Measurements from ENCODE around the gene STXBP4. TPM values are rescaled to one million over a fixed set of nuclear protein-coding genes. Genes with fewer than 3 reads are reported as not detected.

The STXBP4 gene
- total RNA-seq, 1 donor from 2014 or later = 4.9 TPM

GRCh38 chr17:55093353-55093752 lies 124.8 kb downstream of the STXBP4 start:
- TF ChIP-seq CTCF (IDR thresholded peaks at IDR 0.05) = no peak
- no peak for DNase-seq (ENCODE audit: low spot score in 2 of 2)
- no peaks in the 10 kb centered on the region for H3K27me3 ChIP-seq
- H3K9me3 ChIP-seq = no peaks in the 10 kb centered on the region
- no peaks in the 10 kb centered on the region for H3K4me1 ChIP-seq
- intact Hi-C loops (cut with DNase I) = no loop called here
- no peaks in the 10 kb centered on the region for H3K36me3 ChIP-seq
- no peak overlapping the region for H3K4me3 ChIP-seq
- no peak overlapping the region for H3K27ac ChIP-seq

- TF ChIP-seq CTCF (IDR thresholded peaks at IDR 0.05) = no peak
- Histone ChIP-seq H3K4me3 (no peak overlapping the region), H3K36me3 (peaks cover 0 to 4% of the 10 kb centered on the region in 2 donors), H3K27ac (no peak overlapping the region), H3K9me3 (no peaks in the 10 kb centered on the region), H3K4me1 (no peaks in the 10 kb centered on the region), H3K27me3 (no peaks in the 10 kb centered on the region)
- no peak for DNase-seq (ENCODE audit: low spot score in 2 of 2)
- intact Hi-C loops (cut with DNase I) = no loop called here
Measured at GRCh38 chr17:55098765-55099164, 130.2 kb downstream of the STXBP4 start.

GRCh38 chr17:55110521-55110920 lies 142.0 kb downstream of the STXBP4 start:
- DNase-seq (ENCODE audit: low spot score in 2 of 2) = no peak
- no peaks in the 10 kb centered on the region for H3K4me1 ChIP-seq
- intact Hi-C loops (cut with DNase I) = no loop called here
- H3K4me3 ChIP-seq = no peak overlapping the region
- no peaks in the 10 kb centered on the region for H3K27me3 ChIP-seq
- H3K27ac ChIP-seq = no peak overlapping the region
- TF ChIP-seq CTCF (IDR thresholded peaks at IDR 0.05) = no peak
- H3K9me3 ChIP-seq = no peaks in the 10 kb centered on the region
- H3K36me3 ChIP-seq = no peaks in the 10 kb centered on the region

GRCh38 chr17:55114283-55114682 lies 145.7 kb downstream of the STXBP4 start:
- Histone ChIP-seq H3K36me3 (no peaks in the 10 kb centered on the region), H3K27ac (no peak overlapping the region), H3K4me3 (no peak overlapping the region), H3K9me3 (no peaks in the 10 kb centered on the region), H3K4me1 (no peaks in the 10 kb centered on the region), H3K27me3 (no peaks in the 10 kb centered on the region)
- intact Hi-C loops (cut with DNase I) = no loop called here
- no peak for TF ChIP-seq CTCF (IDR thresholded peaks at IDR 0.05)
- no peak for DNase-seq (ENCODE audit: low spot score in 2 of 2)

GRCh38 chr17:55116440-55116914 lies 147.9 kb downstream of the STXBP4 start:
- no peak overlapping the region for H3K4me3 ChIP-seq
- H3K9me3 ChIP-seq = no peaks in the 10 kb centered on the region
- no peak for TF ChIP-seq CTCF (IDR thresholded peaks at IDR 0.05)
- no peak for DNase-seq (ENCODE audit: low spot score in 2 of 2)
- intact Hi-C loops (cut with DNase I) = no loop called here
- H3K27ac ChIP-seq = no peak overlapping the region
- no peaks in the 10 kb centered on the region for H3K27me3 ChIP-seq
- H3K36me3 ChIP-seq = no peaks in the 10 kb centered on the region
- no peaks in the 10 kb centered on the region for H3K4me1 ChIP-seq

- Histone ChIP-seq H3K36me3 (no peaks in the 10 kb centered on the region), H3K9me3 (no peaks in the 10 kb centered on the region), H3K27ac (no peak overlapping the region), H3K4me3 (no peak overlapping the region), H3K27me3 (no peaks in the 10 kb centered on the region), H3K4me1 (no peaks in the 10 kb centered on the region)
- DNase-seq (ENCODE audit: low spot score in 2 of 2) = no peak
- intact Hi-C loops (cut with DNase I) = no loop called here
- TF ChIP-seq CTCF (IDR thresholded peaks at IDR 0.05) = no peak
Measured at GRCh38 chr17:55117164-55117563, 148.6 kb downstream of the STXBP4 start.

Measured in ascending aorta (tissue), 2 donors.